Suprapubic skin (tissue), 4 donors: ENCODE measurements around the gene CSMD2. TPM values are rescaled to one million over a fixed set of nuclear protein-coding genes. Genes with fewer than 3 reads are reported as not detected.

Experiments used
- DNase-seq, 2 donors: peaks; one replicate each; pipeline ENCODE4 v3.0.0-alpha.2; 2019; ENCODE audit warnings: low spot score in 2 of 2
- H3K27ac ChIP-seq: fragments of 200-600 bp; sonication (generic); one replicate; pipeline ENCODE4 v1.5.1; 2019
- H3K27me3 ChIP-seq: fragments of 200-600 bp; sonication (generic); one replicate; pipeline ENCODE4 v1.5.1; 2019
- H3K36me3 ChIP-seq: fragments of 200-600 bp; sonication (generic); one replicate; pipeline ENCODE4 v1.5.1; 2019
- H3K4me1 ChIP-seq: fragments of 200-600 bp; sonication (generic); one replicate; pipeline ENCODE4 v1.5.1; 2019
- H3K4me3 ChIP-seq: fragments of 200-600 bp; sonication (generic); one replicate; pipeline ENCODE4 v1.5.1; 2019; ENCODE audit warnings: mild to moderate bottlenecking
- H3K9me3 ChIP-seq: fragments of 200-600 bp; sonication (generic); one replicate; pipeline ENCODE4 v1.5.1; 2019
- CTCF ChIP-seq, 2 donors: fragments of 200-600 bp in 1 of 2; fragments of 450-650 bp in 1 of 2; sonication (generic) in 1 of 2; IDR thresholded peaks; one replicate each; pipeline ENCODE4 v1.5.1; 2016 to 2019; ENCODE audit warnings: antibody characterized with exemption in 2 of 2, mild to moderate bottlenecking in 1 of 2, moderate library complexity in 1 of 2
- EP300 ChIP-seq: sonication (generic); formaldehyde crosslinking; IDR thresholded peaks from one replicate; pipeline ENCODE4 v1.6.1; 2017; ENCODE audit warnings: antibody characterized with exemption
- POLR2A ChIP-seq, 2 donors: fragments of 450-650 bp; IDR thresholded peaks; one replicate each; pipeline ENCODE4 v1.6.1; 2017; ENCODE audit warnings: antibody characterized with exemption in 2 of 2, mild to moderate bottlenecking in 2 of 2, moderate library complexity in 2 of 2
- POLR2AphosphoS5 ChIP-seq, 3 donors: sonication (generic); formaldehyde crosslinking; IDR thresholded peaks; one replicate each; pipeline ENCODE4 v1.6.1; 2017; ENCODE audit warnings: antibody characterized with exemption in 3 of 3
- WGBS: methylation state at CpG from one replicate; pipeline ENCODE4 v1.1.5; 2018; 5-methylcytosine and 5-hydroxymethylcytosine counted together
- total RNA-seq, 4 donors: library from RNA; depleted of rRNA; stranded (reverse); fragments of >200 nt; gene quantifications; one replicate each; pipeline ENCODE4 v1.1.0, GENCODE V29; 2016

The CSMD2 gene
- total RNA-seq, 4 donors from 2014 or later, result 0.08 to 0.55 (median 0.13) TPM

DNA sequence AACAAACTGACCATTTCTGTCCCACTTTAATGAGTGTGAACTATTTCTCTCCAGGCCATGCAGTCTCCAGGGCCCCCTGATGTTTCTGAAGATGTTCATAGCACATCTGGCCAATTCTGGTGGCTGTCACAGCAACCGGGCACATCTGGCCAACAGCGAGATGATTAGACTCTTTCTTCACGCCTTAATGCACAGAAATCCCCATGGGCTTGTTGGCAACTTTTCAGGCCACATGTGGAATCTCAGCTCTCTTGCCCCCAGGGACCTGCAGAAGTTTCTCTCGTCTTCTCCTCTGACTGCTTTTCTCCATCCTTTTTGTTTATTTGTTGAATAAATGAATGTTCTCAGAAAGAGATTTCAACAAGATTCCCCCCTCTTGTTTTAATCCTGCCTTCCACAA is 372.4 kb downstream of the CSMD2 start:
- H3K27ac ChIP-seq, result no peak overlapping the region
- no peak for DNase-seq
- WGBS, result 23% methylated on average over 4 of the region's 4 CpGs
- no peaks in the 10 kb centered on the region for H3K36me3 ChIP-seq
- TF ChIP-seq POLR2A (IDR thresholded peaks at IDR 0.05) (no peak), CTCF (IDR thresholded peaks at IDR 0.05) (no peak), POLR2AphosphoS5 (IDR thresholded peaks at IDR 0.05) (no peak), EP300 (no peak)
- H3K27me3 ChIP-seq, result no peaks in the 10 kb centered on the region
- no peak overlapping the region for H3K4me3 ChIP-seq
- H3K4me1 ChIP-seq, result no peaks in the 10 kb centered on the region
- H3K9me3 ChIP-seq, result peaks cover 6% of the 10 kb centered on the region

GRCh38 chr1:33792216-33792615 is 372.8 kb downstream of the CSMD2 start:
- no peak overlapping the region for H3K27ac ChIP-seq

GRCh38 chr1:33791251-33791650 is 373.8 kb downstream of the CSMD2 start:
- Histone ChIP-seq H3K27ac (no peak overlapping the region), H3K27me3 (no peaks in the 10 kb centered on the region), H3K4me3 (no peak overlapping the region), H3K9me3 (peaks cover 4% of the 10 kb centered on the region), H3K36me3 (no peaks in the 10 kb centered on the region), H3K4me1 (no peaks in the 10 kb centered on the region)
- 98% methylated on average over 2 of the region's 2 CpGs for WGBS
- no peak for DNase-seq
- TF ChIP-seq POLR2AphosphoS5 (IDR thresholded peaks at IDR 0.05) (no peak), POLR2A (IDR thresholded peaks at IDR 0.05) (no peak), CTCF (IDR thresholded peaks at IDR 0.05) (no peak), EP300 (no peak)

More at GRCh38 chr1:33792216-33792615, 372.8 kb downstream of the CSMD2 start:
- DNase-seq, result no peak
- no peak overlapping the region for H3K4me3 ChIP-seq
- peaks cover 4% of the 10 kb centered on the region for H3K9me3 ChIP-seq
- H3K27me3 ChIP-seq, result no peaks in the 10 kb centered on the region
- H3K36me3 ChIP-seq, result no peaks in the 10 kb centered on the region
- H3K4me1 ChIP-seq, result no peaks in the 10 kb centered on the region
- TF ChIP-seq EP300, result no peak
- TF ChIP-seq POLR2AphosphoS5 (IDR thresholded peaks at IDR 0.05), result no peak
- TF ChIP-seq POLR2A (IDR thresholded peaks at IDR 0.05), result no peak
- TF ChIP-seq CTCF (IDR thresholded peaks at IDR 0.05), result no peak
- WGBS, result 79% methylated on average over 4 of the region's 4 CpGs

DNA sequence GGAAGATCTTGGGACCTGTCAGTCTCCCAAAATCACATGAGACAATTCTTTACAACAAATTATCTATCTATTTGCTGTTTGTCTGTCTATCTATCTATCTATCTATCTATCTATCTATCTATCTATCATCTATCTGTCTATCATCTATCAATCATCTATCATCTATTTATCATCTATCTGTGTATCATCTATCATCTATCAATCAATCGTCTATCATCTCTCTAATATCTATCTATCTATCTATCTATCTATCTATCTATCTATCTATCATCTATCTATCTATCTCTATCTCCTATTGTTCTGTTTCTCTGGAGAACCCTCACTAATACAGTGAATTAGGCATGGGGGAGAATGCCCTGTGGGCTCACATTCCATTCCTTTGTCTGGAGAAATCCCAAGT is 374.5 kb downstream of the CSMD2 start:
- no peaks in the 10 kb centered on the region for H3K27me3 ChIP-seq
- TF ChIP-seq EP300 (no peak), POLR2AphosphoS5 (IDR thresholded peaks at IDR 0.05) (no peak), POLR2A (IDR thresholded peaks at IDR 0.05) (no peak), CTCF (IDR thresholded peaks at IDR 0.05) (no peak)
- no peak overlapping the region for H3K4me3 ChIP-seq
- DNase-seq, result no peak
- no peaks in the 10 kb centered on the region for H3K4me1 ChIP-seq
- 86% methylated on average over 1 of the region's 1 CpG for WGBS
- no peaks in the 10 kb centered on the region for H3K9me3 ChIP-seq
- H3K36me3 ChIP-seq, result no peaks in the 10 kb centered on the region
- H3K27ac ChIP-seq, result no peak overlapping the region

- no peak overlapping the region for H3K4me3 ChIP-seq
- no peak overlapping the region for H3K27ac ChIP-seq
- no peak for DNase-seq
- no peak for TF ChIP-seq POLR2AphosphoS5 (IDR thresholded peaks at IDR 0.05)
- no peak for TF ChIP-seq CTCF (IDR thresholded peaks at IDR 0.05)
- TF ChIP-seq EP300, result no peak
- TF ChIP-seq POLR2A (IDR thresholded peaks at IDR 0.05), result no peak
- no peaks in the 10 kb centered on the region for H3K36me3 ChIP-seq
- 84% methylated on average over 3 of the region's 3 CpGs for WGBS
- H3K9me3 ChIP-seq, result no peaks in the 10 kb centered on the region
- H3K4me1 ChIP-seq, result no peaks in the 10 kb centered on the region
- H3K27me3 ChIP-seq, result no peaks in the 10 kb centered on the region
These were observed 380.2 kb downstream of the CSMD2 start for GRCh38 chr1:33784876-33785275.
